MM.1S (cell line): Measurements from ENCODE around the gene SDHAF4.
"Not testable (repeated sequence)": the region's sequence is repeated elsewhere in the genome, so short reads cannot be mapped to it uniquely, and the experiment has no call there.

Source experiments
- CTCF ChIP-seq: fragments of 300-600 bp; sonication (generic); IDR thresholded peaks from 2 replicates; pipeline ENCODE4 v1.5.1; 2016; ENCODE audit warnings: antibody characterized with exemption, low read length, mixed read lengths
- EZH2 ChIP-seq: fragments of 300-600 bp; sonication (generic); optimal IDR thresholded peaks from 2 replicates; pipeline ENCODE3; 2017; ENCODE audit warnings: low read depth, mild to moderate bottlenecking, antibody characterized with exemption, low read length, mixed read lengths
- EZH2phosphoT487 ChIP-seq: fragments of 300-600 bp; sonication (generic); IDR thresholded peaks from 2 replicates; pipeline ENCODE4 v1.6.1; 2018; ENCODE audit warnings: antibody characterized with exemption, low read length

DNA sequence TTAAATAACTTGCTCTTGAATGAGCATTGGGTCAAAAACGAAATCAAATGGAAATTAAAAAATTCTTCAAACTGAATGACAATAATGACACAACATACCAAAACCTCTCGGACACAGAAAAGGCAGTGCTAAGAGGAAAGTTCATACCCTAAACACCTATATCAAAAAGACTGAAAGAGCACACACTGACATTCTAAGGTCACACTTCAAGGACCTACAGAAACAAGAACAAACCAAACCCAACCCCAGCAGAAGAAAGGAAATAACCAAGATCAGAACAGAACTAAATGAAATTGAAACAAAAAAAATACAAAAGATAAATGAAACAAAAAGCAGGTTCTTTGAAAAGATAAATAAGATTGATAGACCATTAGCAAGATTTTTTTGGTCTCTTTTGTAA is 40.6 kb downstream of the SDHAF4 start:
- not testable (repeated sequence) for TF ChIP-seq EZH2, CTCF, EZH2phosphoT487
